Bronchial epithelial cell (primary cell): ENCODE results near the gene C16orf74. TPM values are rescaled to one million over a fixed set of nuclear protein-coding genes. Genes with fewer than 3 reads are reported as not detected.

Source experiments
- DNase-seq: peaks from one replicate; pipeline ENCODE4 v3.0.0-alpha.2; 2010; ENCODE audit warnings: low read depth
- FAIRE-seq: peaks from 2 replicates; lab custom pipeline; 2011; peaks lifted over from hg19 to GRCh38; lab: Jason Lieb, UNC
- H3K27me3 ChIP-seq: 2 replicates; pipeline ENCODE4 v1.5.1; 2011; ENCODE audit warnings: low read length; ENCODE audit not compliant: control insufficient read depth, insufficient read depth
- H3K36me3 ChIP-seq: 2 replicates; pipeline ENCODE4 v1.5.1; 2011; ENCODE audit warnings: low read length; ENCODE audit not compliant: control insufficient read depth, insufficient read depth
- H3K4me3 ChIP-seq: 2 replicates; pipeline ENCODE4 v1.5.1; 2011; ENCODE audit warnings: mild to moderate bottlenecking, low read depth, low read length, control low read depth
- total RNA-seq: library from RNA; depleted of rRNA; stranded (reverse); fragments of >200 nt; gene quantifications from 2 replicates; pipeline ENCODE4 v1.2.1, GENCODE V29; 2014
- TF ChIP-seq, protein P1 (sequence below): IDR thresholded peaks from 2 replicates; pipeline ENCODE4 v1.5.1; 2011; ENCODE audit warnings: mild to moderate bottlenecking, moderate library complexity, low read length, control low read depth, inconsistent platforms; ENCODE audit not compliant: insufficient read depth, severe bottlenecking

Gene C16orf74
- total RNA-seq, 1 donor from 2014 or later = 167 TPM

- Histone ChIP-seq H3K36me3 (peaks cover 22% of the 10 kb centered on the region), H3K27me3 (no peaks in the 10 kb centered on the region), H3K4me3 (no peak overlapping the region)
- FAIRE-seq = no peak
- TF ChIP-seq, protein P1, sequence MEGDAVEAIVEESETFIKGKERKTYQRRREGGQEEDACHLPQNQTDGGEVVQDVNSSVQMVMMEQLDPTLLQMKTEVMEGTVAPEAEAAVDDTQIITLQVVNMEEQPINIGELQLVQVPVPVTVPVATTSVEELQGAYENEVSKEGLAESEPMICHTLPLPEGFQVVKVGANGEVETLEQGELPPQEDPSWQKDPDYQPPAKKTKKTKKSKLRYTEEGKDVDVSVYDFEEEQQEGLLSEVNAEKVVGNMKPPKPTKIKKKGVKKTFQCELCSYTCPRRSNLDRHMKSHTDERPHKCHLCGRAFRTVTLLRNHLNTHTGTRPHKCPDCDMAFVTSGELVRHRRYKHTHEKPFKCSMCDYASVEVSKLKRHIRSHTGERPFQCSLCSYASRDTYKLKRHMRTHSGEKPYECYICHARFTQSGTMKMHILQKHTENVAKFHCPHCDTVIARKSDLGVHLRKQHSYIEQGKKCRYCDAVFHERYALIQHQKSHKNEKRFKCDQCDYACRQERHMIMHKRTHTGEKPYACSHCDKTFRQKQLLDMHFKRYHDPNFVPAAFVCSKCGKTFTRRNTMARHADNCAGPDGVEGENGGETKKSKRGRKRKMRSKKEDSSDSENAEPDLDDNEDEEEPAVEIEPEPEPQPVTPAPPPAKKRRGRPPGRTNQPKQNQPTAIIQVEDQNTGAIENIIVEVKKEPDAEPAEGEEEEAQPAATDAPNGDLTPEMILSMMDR = no peak
- no peak for DNase-seq
Observed at GRCh38 chr16:85704011-85704410, 46.9 kb downstream of the C16orf74 start.

DNA sequence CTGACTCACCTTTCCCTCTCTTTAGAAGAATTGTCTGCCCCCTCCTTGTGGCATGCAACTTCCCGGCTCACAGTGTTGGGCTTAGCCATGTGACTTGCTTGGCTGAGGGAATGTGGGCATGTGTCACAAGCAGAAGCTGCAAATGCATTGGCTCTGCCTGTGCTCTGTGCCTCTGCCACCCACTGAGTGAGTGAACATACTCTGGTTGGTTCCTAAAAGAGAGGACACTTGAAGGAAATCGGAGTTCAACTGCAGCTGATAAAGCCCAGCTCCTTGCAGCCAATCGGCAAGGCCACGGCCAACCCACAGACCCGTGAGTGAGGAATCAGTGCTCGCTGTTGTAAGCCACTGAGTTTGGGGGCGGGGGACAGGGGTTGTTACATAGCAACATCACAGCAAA lies 51.3 kb downstream of the C16orf74 start:
- peaks cover 1% of the 10 kb centered on the region for H3K36me3 ChIP-seq
- H3K27me3 ChIP-seq = no peaks in the 10 kb centered on the region
- no peak overlapping the region for H3K4me3 ChIP-seq
- no peak for FAIRE-seq
- DNase-seq = peak; percentile 79
- TF ChIP-seq, protein P1 = no peak

GRCh38 chr16:85698935-85699558 lies 51.8 kb downstream of the C16orf74 start:
- TF ChIP-seq, protein P1 = peak; percentile 1
- no peak for DNase-seq
- FAIRE-seq = no peak
- Histone ChIP-seq H3K36me3 (peaks cover 1% of the 10 kb centered on the region), H3K4me3 (no peak overlapping the region), H3K27me3 (no peaks in the 10 kb centered on the region)

DNA sequence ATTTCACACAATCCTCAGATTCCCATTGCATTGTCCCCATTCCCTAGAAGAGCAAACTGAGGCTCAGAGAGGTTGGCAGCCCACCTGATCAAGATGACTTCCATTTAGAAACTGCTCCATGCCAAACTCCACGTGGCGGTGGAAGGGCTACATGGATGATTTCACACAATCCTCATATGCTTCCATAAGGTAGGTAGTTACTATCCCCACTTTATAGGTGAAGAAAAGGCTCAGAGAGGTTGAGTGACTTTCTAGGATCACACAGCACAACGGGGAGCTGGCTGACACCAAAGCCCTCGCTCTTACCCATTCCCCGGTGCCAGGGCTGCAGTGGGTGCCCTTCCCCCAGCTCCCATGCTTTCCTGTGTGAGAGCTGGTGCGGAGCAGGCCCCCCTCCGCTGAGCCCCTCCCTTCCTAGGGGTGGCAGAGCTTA lies 52.4 kb downstream of the C16orf74 start:
- Histone ChIP-seq H3K4me3 (no peak overlapping the region), H3K36me3 (peaks cover 1% of the 10 kb centered on the region), H3K27me3 (no peaks in the 10 kb centered on the region)
- TF ChIP-seq, protein P1 = no peak
- DNase-seq (no peak), FAIRE-seq (no peak)

GRCh38 chr16:85697431-85697830 lies 53.5 kb downstream of the C16orf74 start:
- no peak for FAIRE-seq
- TF ChIP-seq, protein P1 = no peak
- Histone ChIP-seq H3K36me3 (peaks cover 1% of the 10 kb centered on the region), H3K27me3 (no peaks in the 10 kb centered on the region), H3K4me3 (no peak overlapping the region)
- peak; percentile 71 for DNase-seq

- FAIRE-seq = no peak
Observed at GRCh38 chr16:85696781-85697180, 54.1 kb downstream of the C16orf74 start.

More at GRCh38 chr16:85696781-85697180, 54.1 kb downstream of the C16orf74 start:
- TF ChIP-seq, protein P1 = no peak
- Histone ChIP-seq H3K4me3 (no peak overlapping the region), H3K36me3 (no peaks in the 10 kb centered on the region), H3K27me3 (no peaks in the 10 kb centered on the region)
- DNase-seq = peak; percentile 51
